Neural progenitor cell (in vitro differentiated cells): ENCODE measurements around the gene SMYD3.

ENCODE experiments used
- CTCF ChIP-seq: fragments of 200-600 bp; sonication (generic); IDR thresholded peaks from 2 replicates; pipeline ENCODE4 v1.5.1; 2017; ENCODE audit warnings: antibody characterized with exemption, mild to moderate bottlenecking
- EZH2 ChIP-seq: fragments of 200-600 bp; sonication (generic); IDR thresholded peaks from 2 replicates; pipeline ENCODE4 v1.6.1; 2017; ENCODE audit warnings: antibody characterized with exemption, mild to moderate bottlenecking, moderate library complexity
- EZH2phosphoT487 ChIP-seq: fragments of 200-600 bp; sonication (generic); IDR thresholded peaks from 2 replicates; pipeline ENCODE4 v1.6.1; 2017; ENCODE audit warnings: antibody characterized with exemption

- TF ChIP-seq CTCF, result no peak
- TF ChIP-seq EZH2phosphoT487, result no peak
- TF ChIP-seq EZH2, result no peak
Observed at GRCh38 chr1:246147524-246148461, 359.3 kb downstream of the SMYD3 start.
